Ascending aorta (tissue), 2 donors: Measurements from ENCODE around the gene PHTF2. TPM values are rescaled to one million over a fixed set of nuclear protein-coding genes. Genes with fewer than 3 reads are reported as not detected.
A peak's percentile ranks its signal among the peaks of the same experiment; 100 is the strongest.

Experiments
- DNase-seq, 2 donors: peaks; one replicate each; pipeline ENCODE4 v3.0.0-alpha.2; 2019; ENCODE audit warnings: low spot score in 2 of 2
- H3K27ac ChIP-seq, 2 donors: fragments of 200-600 bp; sonication (generic); one replicate each; pipeline ENCODE4 v1.5.1; 2016 to 2017; ENCODE audit warnings: mild to moderate bottlenecking in 1 of 2
- H3K27me3 ChIP-seq: fragments of 200-600 bp; sonication (generic); one replicate; pipeline ENCODE4 v1.5.1; 2017
- H3K36me3 ChIP-seq, 2 donors: fragments of 200-600 bp; sonication (generic); one replicate each; pipeline ENCODE4 v1.5.1; 2016
- H3K4me1 ChIP-seq, 2 donors: fragments of 200-600 bp; sonication (generic); one replicate each; pipeline ENCODE4 v1.5.1; 2016 to 2017; ENCODE audit warnings: mild to moderate bottlenecking in 1 of 2
- H3K4me3 ChIP-seq, 2 donors: fragments of 200-600 bp; sonication (generic); one replicate each; pipeline ENCODE4 v1.5.1; 2016 to 2017; ENCODE audit warnings: mild to moderate bottlenecking in 1 of 2
- H3K9me3 ChIP-seq, 2 donors: fragments of 200-600 bp; sonication (generic); one replicate each; pipeline ENCODE4 v1.5.1; 2016
- intact Hi-C: fragments of 100-400 bp; cut with DNase I; formaldehyde crosslinking; loops from one replicate; pipeline ENCODE4 v1.15.1; 2023
- total RNA-seq: library from RNA; depleted of rRNA; stranded (reverse); fragments of >200 nt; gene quantifications from one replicate; pipeline ENCODE4 v1.1.0, GENCODE V29; 2016
- TF ChIP-seq, protein P1 (sequence below), 3 experiments: fragments of 200-600 bp in 2 of 3; fragments of 450-650 bp in 1 of 3; sonication (generic) in 2 of 3; IDR thresholded peaks; one replicate each; pipeline ENCODE4 v1.5.1; 2016 to 2019; ENCODE audit warnings: antibody characterized with exemption in 3 of 3, mild to moderate bottlenecking in 1 of 3, moderate library complexity in 1 of 3

The PHTF2 gene
- 10.2 TPM for total RNA-seq

- Histone ChIP-seq H3K4me3 (peak within 1 kb of the TSS; percentile 88 to 90), H3K36me3 (peaks cover 0 to 4% of the 10 kb centered on the region in 2 donors), H3K27me3 (no peaks in the 10 kb centered on the region), H3K9me3 (no peaks in the 10 kb centered on the region), H3K4me1 (peaks cover 4 to 8% of the 10 kb centered on the region in 2 donors), H3K27ac (peak within 1 kb of the TSS; percentile 91 to 97)
- DNase-seq, result peak; percentile 97 to 99
- TF ChIP-seq, protein P1, sequence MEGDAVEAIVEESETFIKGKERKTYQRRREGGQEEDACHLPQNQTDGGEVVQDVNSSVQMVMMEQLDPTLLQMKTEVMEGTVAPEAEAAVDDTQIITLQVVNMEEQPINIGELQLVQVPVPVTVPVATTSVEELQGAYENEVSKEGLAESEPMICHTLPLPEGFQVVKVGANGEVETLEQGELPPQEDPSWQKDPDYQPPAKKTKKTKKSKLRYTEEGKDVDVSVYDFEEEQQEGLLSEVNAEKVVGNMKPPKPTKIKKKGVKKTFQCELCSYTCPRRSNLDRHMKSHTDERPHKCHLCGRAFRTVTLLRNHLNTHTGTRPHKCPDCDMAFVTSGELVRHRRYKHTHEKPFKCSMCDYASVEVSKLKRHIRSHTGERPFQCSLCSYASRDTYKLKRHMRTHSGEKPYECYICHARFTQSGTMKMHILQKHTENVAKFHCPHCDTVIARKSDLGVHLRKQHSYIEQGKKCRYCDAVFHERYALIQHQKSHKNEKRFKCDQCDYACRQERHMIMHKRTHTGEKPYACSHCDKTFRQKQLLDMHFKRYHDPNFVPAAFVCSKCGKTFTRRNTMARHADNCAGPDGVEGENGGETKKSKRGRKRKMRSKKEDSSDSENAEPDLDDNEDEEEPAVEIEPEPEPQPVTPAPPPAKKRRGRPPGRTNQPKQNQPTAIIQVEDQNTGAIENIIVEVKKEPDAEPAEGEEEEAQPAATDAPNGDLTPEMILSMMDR (IDR thresholded peaks at IDR 0.05), result peak; percentile 39 to 54 (median 48)
- intact Hi-C loops, result loop anchor here (1.0 to 5.0 kb wide), 5 partner anchors 102 to 1654 kb away; partner anchors contain the start of genes MAGI2, PTPN12 and RSBN1L
These were observed at the start of gene PHTF2, which contains the start of gene TMEM60 for GRCh38 chr7:77798394-77799077. TSS of gene PHTF2 (plus strand) at chr7:77798773. TSS of gene TMEM60 (minus strand) at chr7:77798434. CDS start at chr7:77794373, 4,061 bp downstream.

DNA sequence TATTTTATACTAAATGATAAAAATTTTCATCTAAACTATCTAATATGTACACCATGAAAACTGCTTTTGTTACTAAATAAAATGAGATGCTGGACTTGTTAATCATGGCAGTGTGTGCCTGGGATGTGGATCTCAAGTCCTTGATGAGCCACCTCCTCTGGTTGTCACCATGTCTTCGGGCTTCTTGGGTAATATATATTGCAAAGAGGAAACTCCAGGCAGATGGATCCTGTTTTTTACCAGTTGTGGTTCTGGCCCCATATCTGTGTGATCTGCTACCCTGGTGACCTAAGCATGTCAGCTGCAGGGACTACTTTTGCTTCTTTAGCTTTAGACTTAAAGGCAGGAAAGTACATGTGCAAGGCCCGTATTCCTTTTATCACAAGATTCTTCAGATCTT lies 46.6 kb upstream of the PHTF2 start:
- TF ChIP-seq, protein P1 (IDR thresholded peaks at IDR 0.05), result no peak
- H3K27me3 ChIP-seq, result no peaks in the 10 kb centered on the region
- intact Hi-C loops, result no loop called here
- H3K4me1 ChIP-seq, result no peaks in the 10 kb centered on the region
- DNase-seq, result no peak
- H3K9me3 ChIP-seq, result no peaks in the 10 kb centered on the region
- H3K36me3 ChIP-seq, result peaks cover 0 to 4% of the 10 kb centered on the region in 2 donors
- H3K4me3 ChIP-seq, result no peak overlapping the region
- H3K27ac ChIP-seq, result no peak overlapping the region

DNA sequence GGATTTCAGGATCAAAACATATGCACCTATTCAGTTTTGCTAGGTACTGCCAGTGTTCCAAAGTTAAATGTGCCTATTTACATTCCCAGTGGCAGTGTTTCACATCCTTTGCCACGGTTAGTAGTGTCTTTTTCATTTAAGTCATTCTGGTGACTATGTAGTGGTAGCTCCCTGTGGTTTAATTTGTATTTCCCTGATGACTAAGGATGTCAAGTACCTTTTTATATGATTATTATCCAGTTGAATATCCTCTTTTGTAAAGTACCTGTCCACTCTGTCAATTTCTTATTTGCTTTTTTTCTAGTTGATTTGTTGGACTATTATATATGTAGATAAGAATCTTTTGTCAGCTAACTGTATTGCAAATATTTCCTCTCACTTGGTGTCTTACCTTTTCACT lies 45.4 kb upstream of the PHTF2 start:
- no peak overlapping the region for H3K27ac ChIP-seq
- H3K9me3 ChIP-seq, result no peaks in the 10 kb centered on the region
- H3K27me3 ChIP-seq, result no peaks in the 10 kb centered on the region
- TF ChIP-seq, protein P1 (IDR thresholded peaks at IDR 0.05), result no peak
- intact Hi-C loops, result no loop called here
- H3K36me3 ChIP-seq, result peaks cover 0 to 4% of the 10 kb centered on the region in 2 donors
- H3K4me1 ChIP-seq, result no peaks in the 10 kb centered on the region
- DNase-seq, result no peak
- no peak overlapping the region for H3K4me3 ChIP-seq

GRCh38 chr7:77757589-77757988 lies 41.0 kb upstream of the PHTF2 start:
- TF ChIP-seq, protein P1 (IDR thresholded peaks at IDR 0.05), result no peak
- no peaks in the 10 kb centered on the region for H3K4me1 ChIP-seq
- DNase-seq, result no peak
- H3K4me3 ChIP-seq, result no peak overlapping the region
- H3K27me3 ChIP-seq, result no peaks in the 10 kb centered on the region
- intact Hi-C loops, result loop anchor here (5.0 kb wide), 1 partner anchor 60 kb away; the partner anchor contains the start of gene RSBN1L
- H3K27ac ChIP-seq, result no peak overlapping the region
- H3K36me3 ChIP-seq, result no peaks in the 10 kb centered on the region
- H3K9me3 ChIP-seq, result no peaks in the 10 kb centered on the region

DNA sequence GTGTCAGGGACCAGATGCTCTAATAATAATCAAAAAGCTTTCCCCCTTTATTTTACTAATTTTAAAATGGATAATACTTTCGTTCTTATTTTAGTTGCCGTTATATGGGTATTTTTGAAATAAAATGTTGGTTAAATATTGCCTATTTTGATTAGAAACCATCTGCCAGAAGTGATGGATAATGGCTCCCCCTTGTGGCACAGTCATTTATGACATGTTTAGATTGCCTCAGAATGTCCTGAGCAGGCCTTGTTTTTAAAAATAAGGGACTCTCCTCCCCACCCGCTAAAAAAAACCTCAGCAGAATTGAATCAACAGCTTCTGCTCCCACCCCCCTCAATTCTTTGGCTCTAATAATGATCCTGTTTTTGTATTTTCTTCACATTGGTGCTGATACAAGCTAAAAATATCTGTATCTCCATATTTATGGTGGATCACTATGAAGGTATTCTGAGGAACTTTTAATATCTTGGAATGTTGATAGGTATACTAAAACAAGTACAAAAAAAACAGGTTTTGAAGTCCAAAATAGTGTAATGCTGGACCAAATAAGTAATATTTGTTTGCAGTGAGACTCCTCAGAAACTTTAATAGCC lies 39.2 kb upstream of the PHTF2 start:
- intact Hi-C loops, result loop anchor here (1.0 to 5.0 kb wide), 2 partner anchors 62 to 108 kb away; partner anchors contain the start of gene RSBN1L
- no peak overlapping the region for H3K27ac ChIP-seq
- peak in 1 of 2 donors; percentile 78 for DNase-seq

More for the DNA sequence above, 39.2 kb upstream of the PHTF2 start:
- Histone ChIP-seq H3K4me1 (no peaks in the 10 kb centered on the region), H3K9me3 (no peaks in the 10 kb centered on the region), H3K36me3 (no peaks in the 10 kb centered on the region), H3K4me3 (no peak overlapping the region), H3K27me3 (no peaks in the 10 kb centered on the region)
- TF ChIP-seq, protein P1 (IDR thresholded peaks at IDR 0.05), result peak; percentile 73 to 83 (median 75)
